MCF 10A (cell line): ENCODE data around the gene XIRP1. TPM values are rescaled to one million over a fixed set of nuclear protein-coding genes. Genes with fewer than 3 reads are reported as not detected.
"Not testable (repeated sequence)": the region's sequence is repeated elsewhere in the genome, so short reads cannot be mapped to it uniquely, and the experiment has no call there.

Experiments
- BruUV-seq: library from RNA; stranded (reverse); fragments of 400-500 nt; replicated peaks from 2 replicates; lab custom pipeline; 2021; lab: Mats Ljungman, UMichigan
- CTCF ChIA-PET: fragments of 300-600 bp; sonication (Branson Sonifier 250); formaldehyde crosslinking; extraction: SDS; loops from one replicate; lab custom pipeline; 2021; ENCODE audit warnings: antibody characterized with exemption, inconsistent platforms; lab: Yijun Ruan, JAX
- POLR2A ChIA-PET: fragments of 300-600, 350-650 bp; sonication (Branson Sonifier 250); formaldehyde crosslinking; extraction: SDS; loops from one replicate; lab custom pipeline; 2020; ENCODE audit warnings: antibody characterized with exemption, inconsistent platforms; lab: Yijun Ruan, JAX
- DNase-seq: peaks from one replicate; pipeline ENCODE4 v3.0.0-alpha.2; 2018; ENCODE audit not compliant: unreplicated experiment
- H3K27ac Mint-ChIP-seq: one replicate; pipeline ENCODE4 v1.8.0; 2022; ENCODE audit warnings: mild to moderate bottlenecking, low read depth, mixed read lengths; ENCODE audit not compliant: unreplicated experiment
- H3K27me3 Mint-ChIP-seq: one replicate; pipeline ENCODE4 v1.8.0; 2022; ENCODE audit warnings: mixed read lengths; ENCODE audit not compliant: insufficient read depth, unreplicated experiment
- H3K36me3 Mint-ChIP-seq: one replicate; pipeline ENCODE4 v1.8.0; 2022; ENCODE audit warnings: mild to moderate bottlenecking, moderate library complexity, mixed read lengths; ENCODE audit not compliant: insufficient read depth, unreplicated experiment
- H3K4me1 Mint-ChIP-seq: one replicate; pipeline ENCODE4 v1.8.0; 2022; ENCODE audit warnings: mixed read lengths; ENCODE audit not compliant: insufficient read depth, unreplicated experiment
- H3K4me3 Mint-ChIP-seq: one replicate; pipeline ENCODE4 v1.8.0; 2022; ENCODE audit warnings: mild to moderate bottlenecking, moderate library complexity, mixed read lengths; ENCODE audit not compliant: unreplicated experiment
- H3K9me3 Mint-ChIP-seq: one replicate; pipeline ENCODE4 v1.8.0; 2022; ENCODE audit warnings: mixed read lengths; ENCODE audit not compliant: unreplicated experiment
- intact Hi-C: fragments of 100-400 bp; cut with micrococcal nuclease; formaldehyde crosslinking; loops from 2 replicates; pipeline ENCODE4 v1.14.1; 2022
- total RNA-seq: library from RNA; stranded (reverse); gene quantifications from 2 replicates; pipeline ENCODE4 v1.2.3, GENCODE V29; 2022
- TF ChIP-seq, protein P1 (sequence below): fragments of 200-600 bp; IDR thresholded peaks from one replicate; pipeline ENCODE4 v1.8.0; 2022; ENCODE audit warnings: antibody characterized with exemption, mild to moderate bottlenecking; ENCODE audit not compliant: unreplicated experiment

Gene XIRP1
- total RNA-seq, 1 experiment from 2014 or later = not detected

DNA sequence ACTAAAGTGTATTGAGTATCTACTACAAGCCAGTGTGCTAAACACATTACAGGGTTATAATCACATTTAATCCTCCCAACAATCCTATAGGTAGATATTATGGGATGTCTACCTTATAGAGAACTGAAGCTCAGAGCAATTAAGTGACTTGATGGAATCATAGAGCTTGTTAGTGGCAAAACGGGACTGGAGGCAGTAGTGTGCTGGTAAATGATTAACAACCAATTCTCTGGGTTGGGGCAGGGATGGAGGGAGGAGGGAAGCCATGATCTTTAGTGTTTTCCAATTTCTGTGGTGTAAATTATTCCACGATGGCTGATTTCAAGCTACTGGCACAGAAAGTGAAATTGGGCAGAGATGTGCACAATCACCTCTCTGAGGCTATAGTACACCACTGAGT is 20.5 kb downstream of the XIRP1 start:
- TF ChIP-seq, protein P1, sequence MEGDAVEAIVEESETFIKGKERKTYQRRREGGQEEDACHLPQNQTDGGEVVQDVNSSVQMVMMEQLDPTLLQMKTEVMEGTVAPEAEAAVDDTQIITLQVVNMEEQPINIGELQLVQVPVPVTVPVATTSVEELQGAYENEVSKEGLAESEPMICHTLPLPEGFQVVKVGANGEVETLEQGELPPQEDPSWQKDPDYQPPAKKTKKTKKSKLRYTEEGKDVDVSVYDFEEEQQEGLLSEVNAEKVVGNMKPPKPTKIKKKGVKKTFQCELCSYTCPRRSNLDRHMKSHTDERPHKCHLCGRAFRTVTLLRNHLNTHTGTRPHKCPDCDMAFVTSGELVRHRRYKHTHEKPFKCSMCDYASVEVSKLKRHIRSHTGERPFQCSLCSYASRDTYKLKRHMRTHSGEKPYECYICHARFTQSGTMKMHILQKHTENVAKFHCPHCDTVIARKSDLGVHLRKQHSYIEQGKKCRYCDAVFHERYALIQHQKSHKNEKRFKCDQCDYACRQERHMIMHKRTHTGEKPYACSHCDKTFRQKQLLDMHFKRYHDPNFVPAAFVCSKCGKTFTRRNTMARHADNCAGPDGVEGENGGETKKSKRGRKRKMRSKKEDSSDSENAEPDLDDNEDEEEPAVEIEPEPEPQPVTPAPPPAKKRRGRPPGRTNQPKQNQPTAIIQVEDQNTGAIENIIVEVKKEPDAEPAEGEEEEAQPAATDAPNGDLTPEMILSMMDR = no peak
- peaks cover 4% of the 10 kb centered on the region for H3K4me1 Mint-ChIP-seq
- intact Hi-C loops = no loop called here
- DNase-seq = no peak
- POLR2A ChIA-PET = interaction anchor here (0.6 to 1.3 kb wide), 3 partner anchors 25 to 32 kb away, joined by 3 read pairs; no protein-coding TSS in a partner anchor
- no peaks in the 10 kb centered on the region for H3K27me3 Mint-ChIP-seq
- no peaks in the 10 kb centered on the region for H3K36me3 Mint-ChIP-seq
- no TSS peak for BruUV-seq
- H3K9me3 Mint-ChIP-seq = no peaks in the 10 kb centered on the region
- H3K27ac Mint-ChIP-seq = no peak overlapping the region
- no peak overlapping the region for H3K4me3 Mint-ChIP-seq
- CTCF ChIA-PET = interaction anchor here (0.6 to 1.5 kb wide), 4 partner anchors 9 to 120 kb away, joined by 3 to 6 read pairs (median 4); no protein-coding TSS in a partner anchor

DNA sequence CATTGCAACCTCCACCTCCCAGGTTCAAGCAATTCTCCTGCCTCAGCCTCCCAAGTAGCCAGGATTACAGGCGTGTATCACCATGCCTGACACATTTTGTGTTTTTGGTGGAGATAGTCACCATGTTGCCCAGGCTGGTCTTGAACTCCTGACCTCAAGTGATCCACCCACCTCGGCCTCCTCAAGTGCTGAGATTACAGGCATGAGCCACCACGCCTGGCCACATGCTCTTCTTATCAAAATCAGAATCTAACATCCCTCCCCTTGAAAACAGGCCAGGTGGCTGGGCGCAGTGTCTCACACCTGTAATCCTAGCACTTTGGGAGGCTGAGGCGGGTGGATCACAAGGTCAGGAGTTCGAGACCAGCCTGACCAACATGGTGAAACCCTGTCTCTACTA is 21.5 kb downstream of the XIRP1 start:
- H3K27ac Mint-ChIP-seq, BruUV-seq, H3K4me3 Mint-ChIP-seq, H3K9me3 Mint-ChIP-seq, DNase-seq, H3K36me3 Mint-ChIP-seq, H3K27me3 Mint-ChIP-seq, intact Hi-C loops: not testable (repeated sequence)
- POLR2A ChIA-PET = interaction anchor here (1.0 kb wide), 1 partner anchor 29 kb away, joined by 3 read pairs; no protein-coding TSS in a partner anchor
- peaks cover 14% of the 10 kb centered on the region for H3K4me1 Mint-ChIP-seq
- CTCF ChIA-PET = interaction anchor here (0.8 to 1.4 kb wide), 2 partner anchors 21 to 118 kb away, joined by 4 to 5 read pairs; no protein-coding TSS in a partner anchor

DNA sequence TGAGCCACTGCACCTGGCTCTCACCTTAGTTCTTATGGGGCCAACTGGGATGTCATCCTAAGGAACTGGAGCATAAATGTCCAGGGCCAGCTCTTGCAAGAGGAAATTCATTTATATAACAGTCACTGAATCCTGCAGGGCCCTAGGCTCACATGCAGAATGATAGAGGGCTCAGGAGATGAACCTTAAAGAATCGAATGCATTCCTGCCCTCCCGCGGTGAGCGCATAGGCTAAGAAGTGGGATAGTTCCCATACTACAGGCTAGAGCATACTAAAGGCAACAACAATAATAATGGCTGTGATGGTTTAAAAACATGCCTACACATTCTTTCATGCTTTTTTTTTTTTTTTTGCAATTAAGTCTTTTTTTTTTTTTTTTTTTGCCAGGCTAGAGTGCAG is 21.9 kb downstream of the XIRP1 start:
- Mint-ChIP-seq H3K4me3 (no peak overlapping the region), H3K9me3 (no peaks in the 10 kb centered on the region), H3K36me3 (no peaks in the 10 kb centered on the region), H3K4me1 (peaks cover 14% of the 10 kb centered on the region), H3K27ac (no peak overlapping the region), H3K27me3 (no peaks in the 10 kb centered on the region)
- ChIA-PET CTCF (no interaction called here), POLR2A (no interaction called here)
- BruUV-seq = no TSS peak
- intact Hi-C loops = no loop called here
- DNase-seq = no peak
- TF ChIP-seq, protein P1 = no peak

DNA sequence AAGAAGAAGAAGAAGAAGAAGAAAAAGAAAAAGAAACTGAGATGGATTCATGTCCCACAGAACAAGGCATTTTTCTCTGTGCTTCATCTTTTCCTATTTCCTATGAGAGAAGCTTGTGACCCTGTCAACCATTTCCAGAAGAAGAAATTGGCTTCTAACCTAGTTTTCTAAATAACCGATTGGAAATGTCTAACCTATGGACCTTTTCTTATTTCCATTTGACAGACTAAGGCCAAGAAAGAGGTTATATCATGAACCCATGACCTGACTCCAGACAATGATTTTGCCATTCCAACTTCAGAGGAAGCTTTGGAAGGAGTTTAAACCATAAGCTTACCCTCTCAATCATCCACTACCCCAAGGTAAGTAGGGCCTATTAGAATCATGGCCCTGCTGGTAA is 22.7 kb downstream of the XIRP1 start:
- intact Hi-C loops = no loop called here
- TF ChIP-seq, protein P1 = no peak
- H3K4me1 Mint-ChIP-seq = peaks cover 14% of the 10 kb centered on the region
- no peaks in the 10 kb centered on the region for H3K27me3 Mint-ChIP-seq
- H3K9me3 Mint-ChIP-seq = no peaks in the 10 kb centered on the region
- CTCF ChIA-PET = interaction anchor here (0.6 to 3.5 kb wide), 3 partner anchors 21 to 122 kb away, joined by 4 to 16 read pairs (median 6); no protein-coding TSS in a partner anchor
- H3K4me3 Mint-ChIP-seq = no peak overlapping the region
- POLR2A ChIA-PET = no interaction called here
- no peak overlapping the region for H3K27ac Mint-ChIP-seq
- BruUV-seq = no TSS peak
- H3K36me3 Mint-ChIP-seq = no peaks in the 10 kb centered on the region
- no peak for DNase-seq
